Measurements from ENCODE around the gene IL9R.
"Not testable (repeated sequence)": the region's sequence is repeated elsewhere in the genome, so short reads cannot be mapped to it uniquely, and the experiment has no call there.

IL9R gene

GRCh38 chrX:155966876-155967275 is 30.6 kb upstream of the IL9R start:
- Histone ChIP-seq H3K27ac (no peak overlapping the region), H2AFZ (no peak overlapping the region), H3K79me2 (no peaks in the 10 kb centered on the region), H3K9ac (no peak overlapping the region), H3K4me2 (ENCODE audit: low read length) (no peak overlapping the region), H3K36me3 (ENCODE audit: control insufficient read depth, insufficient read depth, low read length) (no peaks in the 10 kb centered on the region), H3K27me3 (ENCODE audit: control insufficient read depth, insufficient read depth, low read length) (no peaks in the 10 kb centered on the region), H3K9me3 (ENCODE audit: control insufficient read depth, low read length) (no peaks in the 10 kb centered on the region), H3K4me1 (no peaks in the 10 kb centered on the region), H3K4me3 (ENCODE audit: low read depth, low read length) (no peak overlapping the region)
- TF ChIP-seq CTCF (IDR thresholded peaks at IDR 0.05) = no peak

GRCh38 chrX:155967653-155968325 is 29.7 kb upstream of the IL9R start:
- no peaks in the 10 kb centered on the region for H3K9me3 ChIP-seq (ENCODE audit: control insufficient read depth, low read length)
- H3K9ac ChIP-seq = no peak overlapping the region
- no peak overlapping the region for H3K27ac ChIP-seq
- no peaks in the 10 kb centered on the region for H3K79me2 ChIP-seq
- H3K4me2 ChIP-seq (ENCODE audit: low read length) = no peak overlapping the region
- no peaks in the 10 kb centered on the region for H3K36me3 ChIP-seq (ENCODE audit: control insufficient read depth, insufficient read depth, low read length)
- no peak for TF ChIP-seq CTCF (IDR thresholded peaks at IDR 0.05)
- H3K4me1 ChIP-seq = no peaks in the 10 kb centered on the region
- H3K4me3 ChIP-seq (ENCODE audit: low read depth, low read length) = no peak overlapping the region
- no peaks in the 10 kb centered on the region for H3K27me3 ChIP-seq (ENCODE audit: control insufficient read depth, insufficient read depth, low read length)
- no peak overlapping the region for H2AFZ ChIP-seq

- Histone ChIP-seq H3K27ac (no peak overlapping the region), H3K4me2 (ENCODE audit: low read length) (no peak overlapping the region), H3K9ac (no peak overlapping the region), H3K9me3 (ENCODE audit: control insufficient read depth, low read length) (no peaks in the 10 kb centered on the region), H3K36me3 (ENCODE audit: control insufficient read depth, insufficient read depth, low read length) (no peaks in the 10 kb centered on the region), H3K4me1 (no peaks in the 10 kb centered on the region), H2AFZ (no peak overlapping the region), H3K4me3 (ENCODE audit: low read depth, low read length) (no peak overlapping the region), H3K79me2 (no peaks in the 10 kb centered on the region), H3K27me3 (ENCODE audit: control insufficient read depth, insufficient read depth, low read length) (no peaks in the 10 kb centered on the region)
- TF ChIP-seq CTCF (IDR thresholded peaks at IDR 0.05) = no peak
These were observed 29.2 kb upstream of the IL9R start for GRCh38 chrX:155968326-155968661.

DNA sequence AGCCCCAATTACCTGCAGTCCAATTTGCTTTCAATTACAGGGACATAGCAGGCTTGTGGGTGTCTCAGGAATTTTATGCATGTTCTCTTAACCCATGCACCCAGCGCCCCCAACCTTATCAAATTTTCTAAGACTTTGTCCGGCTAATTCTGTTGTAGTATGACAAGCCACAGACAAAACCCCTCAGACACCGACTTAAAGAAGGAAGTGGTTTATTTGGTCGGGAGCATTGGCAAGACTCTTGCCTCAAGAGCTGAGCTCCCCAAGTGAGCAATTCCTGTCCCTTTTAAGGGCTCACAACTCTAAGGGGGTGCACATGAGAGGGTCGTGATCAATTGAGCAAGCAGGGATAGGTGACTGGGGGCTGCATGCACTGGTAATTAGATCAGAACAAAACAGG is 28.7 kb upstream of the IL9R start:
- no peak overlapping the region for H3K4me3 ChIP-seq (ENCODE audit: low read depth, low read length)
- no peaks in the 10 kb centered on the region for H3K9me3 ChIP-seq (ENCODE audit: control insufficient read depth, low read length)
- H3K27me3 ChIP-seq (ENCODE audit: control insufficient read depth, insufficient read depth, low read length) = no peaks in the 10 kb centered on the region
- no peaks in the 10 kb centered on the region for H3K36me3 ChIP-seq (ENCODE audit: control insufficient read depth, insufficient read depth, low read length)
- no peaks in the 10 kb centered on the region for H3K4me1 ChIP-seq
- H3K79me2 ChIP-seq = no peaks in the 10 kb centered on the region
- no peak overlapping the region for H2AFZ ChIP-seq
- TF ChIP-seq CTCF (IDR thresholded peaks at IDR 0.05) = no peak
- no peak overlapping the region for H3K27ac ChIP-seq
- no peak overlapping the region for H3K4me2 ChIP-seq (ENCODE audit: low read length)
- no peak overlapping the region for H3K9ac ChIP-seq

- not testable (repeated sequence) for H3K27ac ChIP-seq; H3K79me2 ChIP-seq; H3K36me3 ChIP-seq (ENCODE audit: control insufficient read depth, insufficient read depth, low read length); H2AFZ ChIP-seq; H3K27me3 ChIP-seq (ENCODE audit: control insufficient read depth, insufficient read depth, low read length); H3K9me3 ChIP-seq (ENCODE audit: control insufficient read depth, low read length); H3K9ac ChIP-seq; H3K4me3 ChIP-seq (ENCODE audit: low read depth, low read length); H3K4me1 ChIP-seq; H3K4me2 ChIP-seq (ENCODE audit: low read length)
These were observed 25.8 kb upstream of the IL9R start for GRCh38 chrX:155971658-155972057.

DNA sequence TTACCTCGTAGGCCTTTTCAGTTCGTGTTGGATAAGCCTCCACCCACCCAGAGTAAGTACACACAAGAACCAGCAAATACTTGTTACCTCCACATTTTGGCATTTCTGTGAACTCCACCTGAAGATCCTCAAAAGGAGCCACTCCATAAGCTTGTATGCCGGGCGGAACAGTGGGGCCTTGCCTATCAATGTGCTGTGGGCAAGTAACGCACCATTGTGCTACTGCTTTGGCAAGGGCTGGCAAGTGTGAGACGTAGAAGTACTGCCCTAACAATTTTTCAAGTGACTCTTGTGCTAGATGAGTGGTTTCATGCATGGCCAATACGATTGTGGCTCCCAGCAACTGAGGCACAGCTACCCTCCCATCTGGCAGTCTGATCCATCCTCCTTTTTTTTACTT is 25.3 kb upstream of the IL9R start:
- not testable (repeated sequence) for H2AFZ ChIP-seq; H3K79me2 ChIP-seq; H3K9ac ChIP-seq; H3K36me3 ChIP-seq (ENCODE audit: control insufficient read depth, insufficient read depth, low read length); H3K27ac ChIP-seq; H3K4me3 ChIP-seq (ENCODE audit: low read depth, low read length); H3K27me3 ChIP-seq (ENCODE audit: control insufficient read depth, insufficient read depth, low read length); H3K9me3 ChIP-seq (ENCODE audit: control insufficient read depth, low read length); H3K4me2 ChIP-seq (ENCODE audit: low read length); H3K4me1 ChIP-seq
